Measurements from ENCODE around the gene ZSCAN12. TPM values are rescaled to one million over a fixed set of nuclear protein-coding genes. Genes with fewer than 3 reads are reported as not detected.
A peak's percentile ranks its signal among the peaks of the same experiment; 100 is the strongest.

Gene ZSCAN12
- total and polyA plus RNA-seq, 2 of the 13 experiments (the other 11 are each of a cell fraction or from before 2014, with no cell fraction given) = 2.8 to 8.9 TPM

DNA sequence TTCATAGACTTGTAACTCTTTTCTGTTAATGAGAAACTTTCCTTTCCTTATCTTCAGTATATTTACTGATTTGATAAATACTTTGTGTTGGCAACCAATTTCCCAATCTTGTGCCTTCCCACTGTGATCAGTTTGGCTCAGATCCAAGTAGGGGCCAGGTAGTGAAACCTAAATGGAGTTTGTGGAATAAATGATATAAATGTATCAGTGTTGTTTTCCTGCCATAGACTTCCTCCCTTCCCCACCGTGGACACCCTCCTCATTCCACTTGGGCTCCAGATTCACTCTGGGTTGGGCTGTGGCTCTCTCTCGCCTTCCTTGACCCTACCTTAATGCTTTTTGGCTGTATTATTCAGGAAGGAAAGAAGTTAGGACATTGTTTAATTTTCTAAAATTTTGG lies 48.5 kb downstream of the ZSCAN12 start:
- no peak overlapping the region for H2AFZ ChIP-seq (ENCODE audit: low read length)
- ChIA-PET POLR2A (interaction anchor here (1.9 to 2.3 kb wide), 5 partner anchors 16 to 98 kb away, joined by 18 to 28 read pairs (median 20); partner anchors contain the start of genes PGBD1, ZKSCAN4, ZSCAN26 and ZSCAN31), CTCF (ENCODE audit: low intra/inter-chr PET ratio, low total read pairs) (no interaction called here)
- peak overlapping the region; percentile 92 for H3K4me2 ChIP-seq (ENCODE audit: low read depth, low read length)
- H3K27ac ChIP-seq (ENCODE audit: extremely low read length, insufficient read depth, low read length) = peak overlapping the region; percentile 77
- peaks cover 26% of the 10 kb centered on the region for H3K79me2 ChIP-seq (ENCODE audit: insufficient read depth, low read length)
- FAIRE-seq = no peak
- 79% methylated on average over 2 of the region's 2 CpGs for WGBS (ENCODE audit: low lambda C conversion rate)
- H3K36me3 ChIP-seq (replicated peaks in 1 of 2; ENCODE audit: control insufficient read depth in 1 of 2, insufficient read depth in 2 of 2, low read length in 2 of 2) = no peaks in the 10 kb centered on the region
- no peaks in the 10 kb centered on the region; a peak in 1 of 5 replicates for H3K27me3 ChIP-seq (ENCODE audit: control insufficient read depth in 1 of 2, insufficient read depth in 2 of 2, low read length in 2 of 2)
- TF ChIP-seq, protein P1, sequence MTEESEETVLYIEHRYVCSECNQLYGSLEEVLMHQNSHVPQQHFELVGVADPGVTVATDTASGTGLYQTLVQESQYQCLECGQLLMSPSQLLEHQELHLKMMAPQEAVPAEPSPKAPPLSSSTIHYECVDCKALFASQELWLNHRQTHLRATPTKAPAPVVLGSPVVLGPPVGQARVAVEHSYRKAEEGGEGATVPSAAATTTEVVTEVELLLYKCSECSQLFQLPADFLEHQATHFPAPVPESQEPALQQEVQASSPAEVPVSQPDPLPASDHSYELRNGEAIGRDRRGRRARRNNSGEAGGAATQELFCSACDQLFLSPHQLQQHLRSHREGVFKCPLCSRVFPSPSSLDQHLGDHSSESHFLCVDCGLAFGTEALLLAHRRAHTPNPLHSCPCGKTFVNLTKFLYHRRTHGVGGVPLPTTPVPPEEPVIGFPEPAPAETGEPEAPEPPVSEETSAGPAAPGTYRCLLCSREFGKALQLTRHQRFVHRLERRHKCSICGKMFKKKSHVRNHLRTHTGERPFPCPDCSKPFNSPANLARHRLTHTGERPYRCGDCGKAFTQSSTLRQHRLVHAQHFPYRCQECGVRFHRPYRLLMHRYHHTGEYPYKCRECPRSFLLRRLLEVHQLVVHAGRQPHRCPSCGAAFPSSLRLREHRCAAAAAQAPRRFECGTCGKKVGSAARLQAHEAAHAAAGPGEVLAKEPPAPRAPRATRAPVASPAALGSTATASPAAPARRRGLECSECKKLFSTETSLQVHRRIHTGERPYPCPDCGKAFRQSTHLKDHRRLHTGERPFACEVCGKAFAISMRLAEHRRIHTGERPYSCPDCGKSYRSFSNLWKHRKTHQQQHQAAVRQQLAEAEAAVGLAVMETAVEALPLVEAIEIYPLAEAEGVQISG (CRISPR knock-in tag; IDR thresholded peaks at IDR 0.05) = 0 out of 2 replicates have a peak, but pooled peaks have one; percentile 17
- no peak for TF ChIP-seq MED8 (CRISPR knock-in tag; IDR thresholded peaks at IDR 0.05; ENCODE audit: insufficient replicate concordance)
- TF ChIP-seq KMT2B (CRISPR knock-in tag; IDR thresholded peaks at IDR 0.05) = no peak
- H4K20me1 ChIP-seq (ENCODE audit: insufficient read depth, low read length) = no peaks in the 10 kb centered on the region
- H3K4me3 ChIP-seq (replicated peaks in 1 of 3; ENCODE audit: insufficient read depth in 1 of 3, low read depth in 2 of 3, low read length in 3 of 3) = peak overlapping the region in 2 of 3 experiments; percentile 85 to 98; a peak in 3 of 6 replicates
- ATAC-seq = no peak
- intact Hi-C loops (cut with micrococcal nuclease; ENCODE audit: unreplicated experiment) (no loop called here), in situ Hi-C loops (cut with HindIII; ENCODE audit: extremely low pct_ligation_motif_present, low pct_unique_long_range_greater_than_20kb) (no loop called here)
- no peaks in the 10 kb centered on the region for H3K9me3 ChIP-seq (ENCODE audit: low read length)
- peaks cover 29% of the 10 kb centered on the region for H3K4me1 ChIP-seq (ENCODE audit: insufficient read depth, low read length)
- BruUV-seq (replicated peaks) = no TSS peak
- peak; percentile 21 for DNase-seq (ENCODE audit: low spot score)
- H3K9ac ChIP-seq (ENCODE audit: insufficient read depth, low read depth, low read length) = peak overlapping the region; percentile 78; the same call in 1 of the 2 replicates

Data from HepG2 (cell line).